Esophagus (tissue), 2 donors: Measurements from ENCODE around the gene OPRD1. TPM values are rescaled to one million over a fixed set of nuclear protein-coding genes. Genes with fewer than 3 reads are reported as not detected.

Experiments used
- H3K27ac ChIP-seq, 2 donors: one replicate each; pipeline ENCODE4 v1.5.1; 2013; ENCODE audit warnings: low read depth in 2 of 2, mild to moderate bottlenecking in 2 of 2, inconsistent platforms in 1 of 2, low read length in 1 of 2, moderate library complexity in 1 of 2
- H3K27me3 ChIP-seq, 2 donors: one replicate each; pipeline ENCODE4 v1.6.1; 2013; ENCODE audit warnings: low read length in 2 of 2, control low read depth in 1 of 2, mild to moderate bottlenecking in 1 of 2; ENCODE audit not compliant: insufficient read depth in 2 of 2, control insufficient read depth in 1 of 2
- H3K36me3 ChIP-seq, 2 donors: one replicate each; pipeline ENCODE4 v1.6.1; 2013; ENCODE audit warnings: low read length in 1 of 2; ENCODE audit not compliant: control insufficient read depth in 2 of 2, insufficient read depth in 2 of 2
- H3K4me1 ChIP-seq, 2 donors: one replicate each; pipeline ENCODE4 v1.6.1; 2013; ENCODE audit warnings: low read length in 1 of 2; ENCODE audit not compliant: control insufficient read depth in 2 of 2, insufficient read depth in 2 of 2
- H3K4me3 ChIP-seq, 2 donors: one replicate each; pipeline ENCODE4 v1.5.1; 2013; ENCODE audit warnings: low read length in 2 of 2, mild to moderate bottlenecking in 2 of 2, low read depth in 1 of 2, moderate library complexity in 1 of 2
- H3K9me3 ChIP-seq, 2 donors: one replicate each; pipeline ENCODE4 v1.6.1; 2013; ENCODE audit warnings: mild to moderate bottlenecking in 2 of 2, low read depth in 1 of 2, low read length in 1 of 2, moderate library complexity in 1 of 2; ENCODE audit not compliant: control insufficient read depth in 2 of 2, insufficient read depth in 1 of 2
- WGBS, 2 donors: extraction: QIAGEN DNeasy Blood & Tissue Kit; methylation state at CpG; one replicate each; pipeline ENCODE4 v1.1.7; 2013; 5-methylcytosine and 5-hydroxymethylcytosine counted together
- polyA plus RNA-seq, 2 donors: library from polyadenylated mRNA; stranded (reverse); fragments of 200-250 nt; gene quantifications; one replicate each; pipeline ENCODE4 v1.2.3, GENCODE V29; 2013
- donor health status: healthy with polysubstance abuse.
- donor health status: Bipolar disorder and iron deficiency.

OPRD1 gene
- polyA plus RNA-seq, 2 donors, result not detected

DNA sequence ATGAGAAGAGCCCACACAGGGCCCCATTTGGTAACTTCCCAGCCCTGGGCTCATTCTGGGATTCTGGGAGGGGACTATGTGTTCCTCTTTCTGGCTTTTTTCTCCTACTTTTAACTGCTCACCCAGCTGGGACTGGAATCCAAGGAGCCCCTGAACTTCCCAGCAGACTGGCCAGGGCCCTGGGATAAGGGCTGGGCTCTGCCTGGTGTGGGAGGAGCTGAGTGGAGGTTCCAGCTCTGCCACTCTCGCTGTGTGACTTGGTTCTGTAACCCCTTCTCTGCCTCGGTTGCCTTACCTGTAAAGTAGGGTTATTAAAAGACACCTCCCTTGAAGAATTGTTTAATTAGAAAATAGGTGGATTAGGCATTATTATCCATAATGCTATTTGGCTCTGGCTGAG, 82.8 kb downstream of the OPRD1 start:
- H3K4me1 ChIP-seq, result peaks cover 4 to 6% of the 10 kb centered on the region in 2 donors
- H3K27me3 ChIP-seq, result no peaks in the 10 kb centered on the region
- H3K4me3 ChIP-seq, result no peak overlapping the region
- H3K9me3 ChIP-seq, result no peaks in the 10 kb centered on the region
- H3K36me3 ChIP-seq, result peaks cover 0 to 4% of the 10 kb centered on the region in 2 donors
- H3K27ac ChIP-seq, result no peak overlapping the region
- WGBS, 2 donors, result 67% methylated on average over 2 of the region's 2 CpGs

DNA sequence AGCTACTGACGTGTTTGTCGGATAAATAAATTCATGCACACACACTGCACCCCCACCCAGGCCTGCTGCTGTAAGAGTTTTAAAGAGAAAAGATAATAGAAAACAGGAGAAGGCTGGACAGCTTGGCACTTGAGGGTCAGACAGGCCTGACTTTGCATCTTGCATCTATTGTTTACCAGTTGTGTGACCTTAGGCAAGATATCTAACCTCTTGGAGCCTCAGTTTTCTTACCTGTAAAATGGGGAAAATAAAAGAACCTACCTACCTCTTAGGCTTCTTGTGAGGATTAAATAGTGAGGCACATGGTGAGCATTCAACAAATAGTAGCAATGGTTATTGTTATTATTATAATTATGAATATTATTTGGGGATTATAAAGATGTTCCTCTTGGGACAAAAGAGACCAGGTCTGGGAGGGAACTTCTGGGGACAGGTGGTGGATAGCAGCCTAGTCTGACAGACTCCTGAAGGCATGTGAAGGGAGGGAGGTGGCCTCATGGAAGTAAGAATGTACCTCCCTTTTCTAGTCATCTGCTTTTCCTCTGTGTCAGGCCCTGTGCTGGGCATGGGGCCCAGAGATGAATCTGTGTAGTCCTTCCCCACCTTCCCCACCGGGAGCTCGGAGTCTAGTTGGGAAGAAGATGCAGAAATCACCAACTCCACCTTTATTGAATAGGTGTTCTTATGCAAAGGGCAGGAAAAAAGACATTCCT, 84.1 kb downstream of the OPRD1 start:
- Histone ChIP-seq H3K4me1 (peaks cover 0 to 6% of the 10 kb centered on the region in 2 donors), H3K9me3 (no peaks in the 10 kb centered on the region), H3K27ac (no peak overlapping the region), H3K27me3 (no peaks in the 10 kb centered on the region), H3K4me3 (no peak overlapping the region), H3K36me3 (peaks cover 0 to 4% of the 10 kb centered on the region in 2 donors)
- 80 to 81% methylated on average over 4 of the region's 4 CpGs for WGBS, 2 donors

- WGBS, 2 donors, result 54 to 70% methylated on average over 3 of the region's 3 CpGs
- Histone ChIP-seq H3K4me1 (peaks cover 0 to 6% of the 10 kb centered on the region in 2 donors), H3K4me3 (no peak overlapping the region), H3K27me3 (no peaks in the 10 kb centered on the region), H3K36me3 (peaks cover 0 to 4% of the 10 kb centered on the region in 2 donors), H3K9me3 (no peaks in the 10 kb centered on the region), H3K27ac (no peak overlapping the region)
Measured at GRCh38 chr1:28896609-28896986, 84.6 kb downstream of the OPRD1 start.

DNA sequence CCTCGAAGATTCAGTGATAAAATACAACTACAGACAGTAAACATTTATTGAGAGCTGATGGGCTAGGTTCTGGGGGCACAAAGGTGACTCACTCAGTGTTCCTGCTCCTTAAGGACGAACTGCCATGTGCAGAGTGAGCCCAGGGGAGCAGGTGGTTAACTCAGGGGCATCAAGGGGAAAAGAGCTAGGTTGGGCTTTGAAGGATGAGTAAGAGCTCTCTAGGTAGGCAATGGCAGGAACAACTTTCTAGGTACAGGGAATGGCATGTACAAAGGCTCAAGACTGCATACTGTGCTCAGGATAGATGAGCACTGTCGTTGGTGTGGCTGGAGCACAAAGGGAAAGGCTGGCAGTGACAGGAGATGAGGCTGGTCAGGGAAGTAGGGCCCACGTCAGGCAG, 85.8 kb downstream of the OPRD1 start:
- Histone ChIP-seq H3K27ac (no peak overlapping the region), H3K36me3 (peaks cover 0 to 4% of the 10 kb centered on the region in 2 donors), H3K9me3 (no peaks in the 10 kb centered on the region), H3K4me1 (peaks cover 0 to 6% of the 10 kb centered on the region in 2 donors), H3K4me3 (no peak overlapping the region), H3K27me3 (no peaks in the 10 kb centered on the region)
- 75 to 76% methylated on average over 4 of the region's 4 CpGs for WGBS, 2 donors

GRCh38 chr1:28898405-28898881, 86.5 kb downstream of the OPRD1 start:
- Histone ChIP-seq H3K36me3 (peaks cover 0 to 3% of the 10 kb centered on the region in 2 donors), H3K27me3 (no peaks in the 10 kb centered on the region), H3K4me1 (peaks cover 0 to 6% of the 10 kb centered on the region in 2 donors), H3K9me3 (no peaks in the 10 kb centered on the region), H3K27ac (no peak overlapping the region), H3K4me3 (no peak overlapping the region)
- 57 to 62% methylated on average over 3 of the region's 3 CpGs for WGBS, 2 donors

DNA sequence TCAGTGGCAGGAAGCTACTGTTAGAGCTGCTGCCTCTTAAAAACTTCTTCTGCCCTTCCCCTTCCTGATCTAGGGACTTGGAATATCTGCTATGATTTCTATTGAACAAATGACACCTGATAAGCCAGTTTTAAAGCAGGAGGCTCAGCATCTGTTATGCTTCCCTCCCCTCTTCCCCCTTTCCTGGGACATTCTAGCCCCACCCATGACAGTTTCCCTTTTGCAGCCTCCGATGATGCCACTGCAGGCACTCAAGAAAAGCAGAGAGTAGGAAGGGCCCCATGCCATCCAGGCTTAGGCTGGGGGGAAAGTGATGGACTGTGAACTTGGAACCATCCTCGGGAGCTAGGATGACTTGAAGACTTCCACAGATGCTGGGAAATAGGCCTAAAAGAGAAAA, 87.3 kb downstream of the OPRD1 start:
- Histone ChIP-seq H3K36me3 (no peaks in the 10 kb centered on the region), H3K4me1 (peaks cover 0 to 6% of the 10 kb centered on the region in 2 donors), H3K27ac (no peak overlapping the region), H3K4me3 (no peak overlapping the region), H3K27me3 (no peaks in the 10 kb centered on the region), H3K9me3 (no peaks in the 10 kb centered on the region)
- WGBS, 2 donors, result 53 to 55% methylated on average over 2 of the region's 2 CpGs

DNA sequence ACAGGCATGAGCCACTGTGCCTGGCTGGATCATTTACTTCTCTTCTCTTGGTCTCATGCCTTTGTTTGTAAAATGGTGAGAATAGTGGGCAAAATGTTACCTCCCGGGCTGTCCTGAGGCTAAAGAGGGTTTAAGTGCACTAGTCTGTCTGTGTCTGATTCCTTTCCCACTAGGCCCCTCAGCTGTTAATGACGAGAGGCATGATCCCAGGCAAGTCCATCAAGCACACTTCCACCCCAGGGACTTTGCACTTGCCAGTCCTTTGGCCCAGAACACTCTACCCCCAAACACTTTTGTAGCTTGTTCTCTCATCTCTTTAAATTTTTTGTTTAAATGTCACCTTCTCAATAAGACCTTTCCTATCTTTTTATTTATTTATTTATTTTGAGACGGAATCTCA, 88.6 kb downstream of the OPRD1 start:
- Histone ChIP-seq H3K27me3 (no peaks in the 10 kb centered on the region), H3K9me3 (no peaks in the 10 kb centered on the region), H3K27ac (no peak overlapping the region), H3K4me1 (peaks cover 0 to 6% of the 10 kb centered on the region in 2 donors), H3K36me3 (no peaks in the 10 kb centered on the region), H3K4me3 (no peak overlapping the region)
- 89 to 99% methylated on average over 3 of the region's 3 CpGs for WGBS, 2 donors

DNA sequence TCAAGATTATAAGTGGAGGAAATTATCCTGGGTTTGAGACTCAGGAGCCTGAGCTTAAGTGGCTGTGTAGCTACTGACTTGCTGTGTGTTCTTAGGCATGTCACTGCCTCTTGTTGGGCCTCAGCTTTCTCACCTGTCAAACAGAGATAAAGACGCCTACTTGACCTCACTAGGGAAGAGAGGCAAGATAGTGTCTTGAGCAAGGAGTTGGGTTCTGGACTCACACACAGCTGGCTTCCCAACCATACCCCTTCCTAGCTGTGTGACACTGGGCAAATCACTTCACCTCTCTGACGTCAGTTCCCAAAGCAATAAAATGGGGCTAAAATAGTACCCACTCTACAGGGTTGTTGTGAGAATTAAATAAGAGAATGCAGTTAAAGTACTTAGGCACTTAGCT, 90.8 kb downstream of the OPRD1 start:
- no peaks in the 10 kb centered on the region for H3K9me3 ChIP-seq
- WGBS, 2 donors, result 87 to 97% methylated on average over 2 of the region's 2 CpGs

GRCh38 chr1:28905921-28906666, 94.1 kb downstream of the OPRD1 start:
- WGBS, 2 donors, result 94 to 95% methylated on average over 8 of the region's 8 CpGs

More for the DNA sequence above, 90.8 kb downstream of the OPRD1 start:
- no peaks in the 10 kb centered on the region for H3K27me3 ChIP-seq
- peaks cover 0 to 6% of the 10 kb centered on the region in 2 donors for H3K4me1 ChIP-seq
- H3K27ac ChIP-seq, result no peak overlapping the region
- no peaks in the 10 kb centered on the region for H3K36me3 ChIP-seq
- no peak overlapping the region for H3K4me3 ChIP-seq

More at GRCh38 chr1:28905921-28906666, 94.1 kb downstream of the OPRD1 start:
- Histone ChIP-seq H3K4me3 (no peak overlapping the region), H3K9me3 (no peaks in the 10 kb centered on the region), H3K27ac (no peak overlapping the region), H3K27me3 (no peaks in the 10 kb centered on the region), H3K36me3 (no peaks in the 10 kb centered on the region), H3K4me1 (peaks cover 0 to 2% of the 10 kb centered on the region in 2 donors)
